Mucosa of rectum (tissue), 2 donors: ENCODE results near the gene P2RX3.
"Not testable (repeated sequence)": the region's sequence is repeated elsewhere in the genome, so short reads cannot be mapped to it uniquely, and the experiment has no call there.

Experiments used
- H3K27ac ChIP-seq, 2 donors: one replicate each; pipeline ENCODE4 v1.7.0; 2013; ENCODE audit warnings: inconsistent platforms in 2 of 2, low read depth in 2 of 2, low read length in 2 of 2
- H3K27me3 ChIP-seq, 2 donors: one replicate each; pipeline ENCODE4 v1.7.0; 2013; ENCODE audit warnings: low read length in 2 of 2; ENCODE audit not compliant: control insufficient read depth in 2 of 2, insufficient read depth in 2 of 2
- H3K36me3 ChIP-seq, 2 donors: one replicate each; pipeline ENCODE4 v1.7.0; 2013; ENCODE audit warnings: low read length in 2 of 2; ENCODE audit not compliant: control insufficient read depth in 2 of 2, insufficient read depth in 2 of 2
- H3K4me1 ChIP-seq, 2 donors: one replicate each; pipeline ENCODE4 v1.7.0; 2013; ENCODE audit warnings: low read length in 2 of 2, mild to moderate bottlenecking in 1 of 2; ENCODE audit not compliant: control insufficient read depth in 2 of 2, insufficient read depth in 2 of 2
- H3K4me3 ChIP-seq, 2 donors: one replicate each; pipeline ENCODE4 v1.7.0; 2013; ENCODE audit warnings: low read length in 2 of 2
- H3K9ac ChIP-seq, 2 donors: one replicate each; pipeline ENCODE4 v1.7.0; 2013; ENCODE audit warnings: low read length in 2 of 2, low read depth in 1 of 2, mild to moderate bottlenecking in 1 of 2
- H3K9me3 ChIP-seq, 2 donors: one replicate each; pipeline ENCODE4 v1.7.0; 2013; ENCODE audit warnings: low read length in 2 of 2; ENCODE audit not compliant: control insufficient read depth in 2 of 2
- donor health status: healthy.
- donor health status: Normal muscosa, but diverticular disease.

The P2RX3 gene

DNA sequence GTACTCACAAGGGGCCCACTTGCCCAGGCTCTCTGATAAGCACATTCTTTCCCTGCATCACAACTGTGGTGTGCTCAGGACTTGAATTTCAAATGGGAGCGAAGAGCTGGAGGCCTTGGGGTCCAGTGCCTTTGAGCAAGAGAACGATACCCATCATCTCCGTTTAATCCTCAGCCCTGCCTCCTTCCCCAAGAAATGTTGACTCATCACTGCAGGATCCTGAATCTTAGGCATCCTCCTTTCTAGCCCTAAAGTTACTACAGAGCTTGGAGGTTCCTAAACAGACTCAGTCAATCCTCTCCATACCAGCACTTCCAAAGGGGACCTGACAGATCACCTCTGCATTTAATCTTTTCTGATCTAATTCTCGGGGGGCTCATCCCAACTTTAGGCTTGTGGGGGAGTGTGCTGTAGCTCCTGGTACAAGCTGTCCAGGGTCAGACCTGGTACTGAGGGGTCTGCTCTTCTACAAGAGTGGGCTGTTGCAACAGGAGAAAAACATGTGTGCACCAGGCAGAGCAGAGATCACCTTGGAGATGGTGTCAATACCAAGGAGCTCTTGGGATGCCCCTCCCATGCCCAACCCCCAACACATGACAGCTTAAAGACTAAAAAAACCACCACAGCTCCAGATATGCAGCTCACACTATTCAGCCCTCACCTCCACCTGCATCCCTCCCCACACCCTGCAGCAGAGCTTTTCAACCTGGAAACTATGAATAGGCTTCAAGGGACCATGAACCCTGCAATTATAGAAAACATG is 56.2 kb downstream of the P2RX3 start:
- Histone ChIP-seq H3K9me3 (no peaks in the 10 kb centered on the region), H3K27ac (no peak overlapping the region), H3K36me3 (no peaks in the 10 kb centered on the region), H3K4me1 (no peaks in the 10 kb centered on the region), H3K9ac (no peak overlapping the region), H3K27me3 (peaks cover 0 to 2% of the 10 kb centered on the region in 2 donors), H3K4me3 (no peak overlapping the region)

DNA sequence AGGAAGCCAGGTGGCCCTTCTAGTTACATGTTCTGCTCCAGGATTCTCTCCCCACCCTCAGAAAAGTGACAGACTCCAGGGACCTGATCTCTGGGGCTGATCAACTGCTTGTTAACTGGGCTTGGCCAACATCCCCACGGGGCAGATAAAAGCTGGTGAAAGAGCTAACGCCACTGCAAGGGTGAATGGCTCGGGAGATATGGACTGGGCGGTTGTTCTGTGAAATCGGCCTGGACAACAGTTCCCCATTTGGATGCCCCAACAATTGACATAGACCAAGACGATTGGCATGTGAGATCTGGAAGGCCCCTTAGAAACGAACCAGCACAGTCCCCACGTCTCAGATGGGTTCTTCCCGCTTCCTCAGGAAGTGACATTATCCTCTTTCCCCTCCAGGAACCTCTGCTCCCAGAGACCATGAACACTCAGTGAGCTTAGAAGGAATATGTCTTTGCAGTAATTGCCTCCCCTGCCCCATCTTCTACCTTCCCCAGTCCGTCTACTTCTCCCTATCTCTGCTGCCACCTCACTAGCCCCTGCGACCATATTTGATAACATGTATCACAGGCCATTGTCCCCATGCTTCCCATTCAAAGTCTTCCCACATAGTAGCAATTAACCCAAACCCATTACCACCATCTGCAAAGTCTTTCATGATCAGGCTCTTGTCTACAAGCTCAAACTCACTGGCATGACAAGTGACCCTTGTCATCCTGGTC is 57.9 kb downstream of the P2RX3 start:
- H3K36me3 ChIP-seq, result no peaks in the 10 kb centered on the region
- H3K4me1 ChIP-seq, result no peaks in the 10 kb centered on the region
- peaks cover 0 to 2% of the 10 kb centered on the region in 2 donors for H3K27me3 ChIP-seq
- H3K4me3 ChIP-seq, result no peak overlapping the region
- H3K9ac ChIP-seq, result no peak overlapping the region
- H3K9me3 ChIP-seq, result no peaks in the 10 kb centered on the region
- H3K27ac ChIP-seq, result no peak overlapping the region

DNA sequence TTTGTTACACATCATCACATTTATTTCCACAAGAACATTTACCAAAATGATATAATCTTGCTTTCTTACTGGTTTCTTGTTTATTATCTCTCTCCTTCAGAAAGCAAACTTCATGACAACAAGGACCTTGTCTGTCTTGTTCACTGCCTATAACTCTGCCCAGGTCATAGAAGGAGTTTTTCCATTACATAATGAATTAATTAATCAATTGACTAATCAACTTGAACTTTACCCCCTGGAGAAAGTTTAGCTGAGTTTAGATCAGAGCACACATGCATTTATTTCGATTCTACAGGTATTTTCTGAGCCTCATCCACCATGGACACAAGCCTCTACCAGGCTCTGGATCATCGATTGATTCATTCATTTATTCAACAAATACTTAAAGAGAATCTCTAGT is 58.6 kb downstream of the P2RX3 start:
- Histone ChIP-seq H3K9me3 (no peaks in the 10 kb centered on the region), H3K9ac (no peak overlapping the region), H3K4me1 (no peaks in the 10 kb centered on the region), H3K36me3 (no peaks in the 10 kb centered on the region), H3K27ac (no peak overlapping the region), H3K4me3 (no peak overlapping the region), H3K27me3 (peaks cover 0 to 2% of the 10 kb centered on the region in 2 donors)

DNA sequence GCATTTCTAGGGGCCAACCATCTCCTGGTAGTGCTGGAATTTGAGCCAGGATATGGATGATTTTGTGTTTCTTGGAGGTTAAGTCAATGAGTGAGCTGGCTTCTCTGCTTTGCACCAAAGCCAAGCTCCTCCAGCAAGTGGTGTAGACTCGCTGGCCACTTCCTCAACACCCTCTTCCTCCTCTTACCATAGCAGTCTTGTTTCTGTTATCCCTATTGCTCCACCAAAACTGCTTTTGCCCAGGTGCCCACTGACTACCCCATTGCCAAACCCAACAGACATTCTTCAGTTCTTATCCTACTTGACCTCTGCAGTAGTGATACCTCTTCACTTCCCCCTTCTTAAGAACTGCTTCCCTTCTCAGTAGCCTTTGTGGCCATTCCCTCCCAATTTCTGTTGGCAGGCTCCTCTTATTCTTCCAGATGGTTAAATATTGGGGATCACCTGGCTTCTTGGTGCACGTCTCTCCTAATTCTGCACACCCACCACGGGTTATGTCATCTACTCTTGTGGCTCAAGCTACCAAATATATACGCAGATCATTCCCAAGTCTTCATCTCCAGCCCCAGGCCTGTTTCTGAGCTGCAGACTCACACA is 59.3 kb downstream of the P2RX3 start:
- Histone ChIP-seq H3K36me3 (no peaks in the 10 kb centered on the region), H3K4me1 (no peaks in the 10 kb centered on the region), H3K9me3 (no peaks in the 10 kb centered on the region), H3K27me3 (peaks cover 0 to 2% of the 10 kb centered on the region in 2 donors), H3K9ac (no peak overlapping the region), H3K4me3 (no peak overlapping the region), H3K27ac (no peak overlapping the region)

DNA sequence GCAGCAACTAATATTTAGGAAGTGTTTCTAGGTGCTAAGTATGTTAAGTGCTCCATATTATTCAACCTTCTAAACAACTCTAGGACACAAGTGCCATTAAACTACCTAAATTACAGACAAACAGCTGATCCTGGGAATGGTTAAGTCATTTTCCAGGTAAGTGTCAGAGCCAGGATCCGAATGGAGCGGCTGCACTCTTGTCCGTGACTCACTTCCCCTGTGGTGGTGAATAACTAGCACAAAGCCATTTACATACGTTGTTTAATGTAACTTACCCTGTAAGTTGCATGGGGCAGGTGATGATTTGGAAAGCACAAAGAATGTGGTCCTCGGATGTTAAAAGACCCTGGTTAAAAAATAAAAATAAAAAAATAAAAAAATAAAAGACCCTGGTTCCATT is 61.1 kb downstream of the P2RX3 start:
- H3K4me1 ChIP-seq, result no peaks in the 10 kb centered on the region
- H3K36me3 ChIP-seq, result no peaks in the 10 kb centered on the region
- no peak overlapping the region for H3K9ac ChIP-seq
- H3K9me3 ChIP-seq, result no peaks in the 10 kb centered on the region
- no peak overlapping the region for H3K4me3 ChIP-seq
- H3K27ac ChIP-seq, result no peak overlapping the region
- H3K27me3 ChIP-seq, result peaks cover 0 to 2% of the 10 kb centered on the region in 2 donors

DNA sequence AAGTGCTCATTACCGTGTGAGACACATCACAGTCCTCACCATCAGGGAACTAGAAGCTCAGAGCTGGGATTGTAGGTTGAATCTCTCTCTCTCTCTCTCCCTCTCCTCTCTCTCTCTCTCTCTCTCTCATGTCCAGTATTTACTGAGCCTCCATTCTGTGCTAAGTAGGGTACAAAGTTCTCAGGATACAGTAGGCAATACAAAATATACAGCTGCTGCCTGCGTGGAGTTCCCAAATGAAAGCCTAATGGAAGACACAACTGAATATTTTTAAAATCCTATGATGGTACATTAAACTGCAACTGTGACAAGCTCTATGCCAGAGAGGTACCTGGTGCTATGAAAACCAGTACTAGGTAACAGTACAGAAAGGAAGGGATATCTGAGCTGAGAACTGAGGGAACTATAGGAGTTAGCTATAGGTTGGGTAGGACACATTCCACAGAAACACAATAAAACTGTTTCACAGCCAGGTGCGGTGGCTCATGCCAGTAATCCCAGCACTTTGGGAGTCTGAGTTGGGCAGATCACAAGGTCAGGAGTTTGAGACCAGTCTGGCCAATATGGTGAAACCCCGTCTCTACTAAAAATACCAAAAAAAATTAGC is 61.9 kb downstream of the P2RX3 start:
- H3K9me3 ChIP-seq, result no peaks in the 10 kb centered on the region
- H3K27ac ChIP-seq, result no peak overlapping the region
- H3K4me3 ChIP-seq, result no peak overlapping the region
- H3K9ac ChIP-seq, result no peak overlapping the region
- H3K27me3 ChIP-seq, result peaks cover 0 to 2% of the 10 kb centered on the region in 2 donors
- H3K36me3 ChIP-seq, result no peaks in the 10 kb centered on the region
- no peaks in the 10 kb centered on the region for H3K4me1 ChIP-seq

DNA sequence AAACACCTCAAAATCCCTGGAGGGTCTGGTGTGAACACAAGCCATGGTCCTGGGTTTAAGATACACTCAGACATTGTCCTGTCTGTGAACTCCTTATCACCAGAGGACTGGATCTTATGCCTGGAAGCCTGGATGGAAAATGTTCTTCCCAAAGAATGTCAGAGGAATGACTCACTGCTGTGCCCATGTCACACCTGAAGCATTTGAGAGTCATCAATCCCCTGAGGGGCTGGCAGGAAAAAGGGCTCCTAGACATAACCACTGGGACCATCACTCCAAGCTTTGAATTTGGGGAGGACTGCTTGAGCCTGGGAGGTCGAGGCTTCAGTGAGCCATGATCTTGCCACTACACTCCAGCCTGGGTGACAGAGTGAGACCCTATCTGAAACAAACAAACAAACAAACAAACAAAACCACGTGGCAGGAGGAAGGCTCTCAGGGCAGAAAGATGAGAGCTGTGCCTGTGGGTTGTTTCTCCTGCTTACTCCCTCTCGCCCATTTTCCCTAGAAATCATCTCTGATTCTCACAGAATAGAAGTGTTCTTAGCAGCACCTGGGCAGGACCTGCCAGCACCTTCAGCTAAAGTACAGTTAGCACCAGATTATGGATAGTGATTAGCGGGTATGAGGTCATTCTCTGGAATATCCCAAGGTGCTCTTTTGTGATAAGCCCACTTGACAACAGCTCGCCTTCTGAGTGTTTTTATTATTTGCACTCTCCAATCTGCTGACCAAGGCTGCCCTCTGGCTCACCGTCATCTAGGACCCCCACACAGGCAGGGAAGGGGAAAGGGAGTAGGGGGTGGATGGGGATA is 64.2 kb downstream of the P2RX3 start:
- H3K9me3 ChIP-seq, result no peaks in the 10 kb centered on the region
- no peaks in the 10 kb centered on the region for H3K27me3 ChIP-seq
- H3K4me1 ChIP-seq, result no peaks in the 10 kb centered on the region
- no peak overlapping the region for H3K9ac ChIP-seq
- H3K36me3 ChIP-seq, result peaks cover 0 to under 1% of the 10 kb centered on the region in 2 donors
- H3K4me3 ChIP-seq, result no peak overlapping the region
- no peak overlapping the region for H3K27ac ChIP-seq

DNA sequence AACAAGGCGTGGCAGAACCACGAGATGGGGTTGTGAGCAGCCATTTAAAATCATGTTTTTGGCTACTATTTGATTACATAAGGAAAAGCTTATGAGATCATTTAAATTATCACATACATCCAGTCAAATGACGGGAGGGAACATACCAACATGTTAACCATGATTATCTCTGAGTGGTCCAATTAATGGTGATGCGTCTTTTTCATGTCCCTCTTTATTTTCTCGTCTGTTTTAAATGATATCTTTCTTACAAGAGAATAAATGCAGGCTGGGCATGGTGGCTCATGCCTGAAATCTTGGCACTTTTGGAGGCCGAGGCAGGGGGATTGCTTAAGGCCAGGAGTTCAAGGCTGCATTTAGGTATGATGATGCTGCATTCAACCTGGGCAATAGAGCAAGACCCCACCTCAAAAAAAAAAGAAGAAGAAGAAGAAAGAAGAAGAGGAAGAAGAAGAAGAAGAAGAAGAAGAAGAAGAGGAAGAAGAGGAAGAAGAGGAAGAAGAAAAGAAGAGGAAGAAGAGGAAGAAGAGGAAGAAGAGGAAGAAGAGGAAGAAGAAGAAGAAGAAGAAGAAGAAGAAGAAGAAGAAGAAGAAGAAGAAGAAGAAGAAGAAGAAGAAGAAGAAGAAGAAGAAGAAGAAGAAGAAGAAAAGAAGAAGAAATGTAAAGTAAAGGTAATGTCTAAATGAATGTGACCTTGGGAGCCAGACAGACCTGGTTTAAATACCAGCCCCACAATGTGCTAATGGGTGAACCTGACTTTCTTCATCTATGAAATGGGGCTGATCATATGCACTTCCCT is 65.0 kb downstream of the P2RX3 start:
- not testable (repeated sequence) for H3K27ac ChIP-seq, H3K9me3 ChIP-seq, H3K27me3 ChIP-seq, H3K4me3 ChIP-seq, H3K9ac ChIP-seq, H3K4me1 ChIP-seq, H3K36me3 ChIP-seq

DNA sequence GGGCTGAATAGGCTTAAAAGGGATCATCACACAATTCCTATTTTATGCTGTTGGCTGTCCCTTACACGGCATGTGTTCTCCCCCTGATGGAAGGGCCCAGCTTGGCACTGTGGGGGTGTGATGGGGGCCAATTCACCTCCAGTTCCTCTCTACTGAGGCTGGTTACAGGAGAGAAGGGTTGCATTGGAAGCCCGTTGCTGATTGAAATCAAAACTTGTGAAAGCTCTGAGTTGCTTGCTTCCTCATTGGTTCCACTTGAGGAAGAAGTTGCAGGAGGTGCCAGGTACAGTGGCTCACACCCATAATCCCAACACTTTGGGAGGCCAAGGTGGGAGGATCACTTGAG is 65.6 kb downstream of the P2RX3 start:
- no peaks in the 10 kb centered on the region for H3K27me3 ChIP-seq
- H3K27ac ChIP-seq, result no peak overlapping the region
- H3K36me3 ChIP-seq, result peaks cover 5 to 8% of the 10 kb centered on the region in 2 donors
- H3K9me3 ChIP-seq, result no peaks in the 10 kb centered on the region
- H3K4me3 ChIP-seq, result no peak overlapping the region
- no peaks in the 10 kb centered on the region for H3K4me1 ChIP-seq
- H3K9ac ChIP-seq, result no peak overlapping the region
